ENCODE measurements around the gene CFHR1. TPM values are rescaled to one million over a fixed set of nuclear protein-coding genes. Genes with fewer than 3 reads are reported as not detected.

The CFHR1 gene
- total RNA-seq, 2 donors from 2014 or later, result 0.24 TPM; not detected in 1

DNA sequence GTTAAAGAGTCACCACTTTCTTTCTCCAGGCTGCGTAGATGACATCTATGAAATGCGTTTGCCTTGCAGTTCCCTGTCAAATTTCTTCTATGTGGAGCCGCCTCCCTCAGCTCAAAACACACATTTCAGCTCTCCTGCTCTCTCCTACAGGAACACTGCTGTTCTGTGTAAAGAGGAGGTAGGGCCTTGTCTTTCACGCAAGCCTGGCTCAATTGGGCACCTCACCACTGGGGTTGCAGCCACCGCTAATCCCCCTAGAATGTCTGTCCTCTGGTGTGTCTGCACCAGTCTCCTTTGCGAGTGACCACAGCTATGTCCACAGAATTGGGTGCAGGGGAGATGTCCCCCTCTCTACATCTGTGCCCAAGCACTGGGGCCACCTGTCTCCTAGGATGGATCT lies 36.5 kb downstream of the CFHR1 start:
- Mint-ChIP-seq H3K36me3 (ENCODE audit: low read depth) (no peaks in the 10 kb centered on the region), H3K27me3 (no peaks in the 10 kb centered on the region), H3K4me3 (no peak overlapping the region), H3K27ac (no peak overlapping the region), H3K9me3 (no peaks in the 10 kb centered on the region), H3K4me1 (no peaks in the 10 kb centered on the region)
- ATAC-seq (replicated peaks), result no peak

- Mint-ChIP-seq H3K27me3 (no peaks in the 10 kb centered on the region), H3K4me1 (no peaks in the 10 kb centered on the region), H3K9me3 (no peaks in the 10 kb centered on the region), H3K27ac (no peak overlapping the region), H3K4me3 (no peak overlapping the region), H3K36me3 (ENCODE audit: low read depth) (no peaks in the 10 kb centered on the region)
- no peak for ATAC-seq (replicated peaks)
Measured at GRCh38 chr1:196857188-196857587, 37.7 kb downstream of the CFHR1 start.

- Mint-ChIP-seq H3K27ac (no peak overlapping the region), H3K27me3 (peaks cover 9% of the 10 kb centered on the region), H3K4me3 (no peak overlapping the region), H3K4me1 (no peaks in the 10 kb centered on the region), H3K9me3 (peaks cover 5% of the 10 kb centered on the region), H3K36me3 (ENCODE audit: low read depth) (no peaks in the 10 kb centered on the region)
- ATAC-seq (replicated peaks), result no peak
Measured at GRCh38 chr1:196858811-196859210, 39.3 kb downstream of the CFHR1 start.

DNA sequence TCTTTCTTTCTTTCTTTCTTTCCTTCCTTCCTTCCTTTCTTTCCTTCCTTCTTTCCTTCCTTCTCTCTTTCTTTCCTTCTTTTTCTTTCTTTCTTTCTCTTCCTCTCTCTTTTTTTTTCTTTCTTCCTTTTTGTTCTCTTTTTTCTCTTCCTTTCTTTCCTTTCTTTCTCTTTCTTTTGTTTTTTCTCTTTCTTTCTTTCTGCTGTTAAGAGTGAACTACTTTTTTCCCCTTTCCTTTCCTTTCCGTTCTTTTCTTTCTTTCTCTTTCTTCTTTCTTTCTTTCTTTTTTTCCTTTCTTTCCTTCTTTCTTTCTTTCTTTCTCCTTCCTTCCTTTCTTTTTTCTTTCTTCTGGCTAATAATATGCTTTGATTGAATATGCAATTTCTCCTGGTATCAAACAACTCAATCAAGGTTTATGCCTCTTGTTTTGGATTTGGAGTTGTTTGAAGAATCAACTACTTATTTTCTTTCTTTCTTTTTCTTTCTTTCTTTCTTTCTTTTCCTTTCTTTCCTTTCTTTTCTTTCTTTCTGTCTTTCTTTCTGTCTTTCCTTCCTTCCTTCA lies 40.9 kb downstream of the CFHR1 start:
- H3K4me1 Mint-ChIP-seq, result no peaks in the 10 kb centered on the region
- peaks cover 12% of the 10 kb centered on the region for H3K9me3 Mint-ChIP-seq

GRCh38 chr1:196861429-196861828 lies 41.9 kb downstream of the CFHR1 start:
- no peak for ATAC-seq (replicated peaks)
- Mint-ChIP-seq H3K4me3 (no peak overlapping the region), H3K9me3 (peaks cover 12% of the 10 kb centered on the region), H3K27ac (no peak overlapping the region), H3K4me1 (no peaks in the 10 kb centered on the region), H3K27me3 (peaks cover 17% of the 10 kb centered on the region), H3K36me3 (ENCODE audit: low read depth) (no peaks in the 10 kb centered on the region)

More for the DNA sequence above, 40.9 kb downstream of the CFHR1 start:
- H3K27me3 Mint-ChIP-seq, result peaks cover 17% of the 10 kb centered on the region
- H3K4me3 Mint-ChIP-seq, result no peak overlapping the region
- H3K27ac Mint-ChIP-seq, result no peak overlapping the region
- H3K36me3 Mint-ChIP-seq (ENCODE audit: low read depth), result no peaks in the 10 kb centered on the region
- ATAC-seq (replicated peaks), result no peak

- ATAC-seq (replicated peaks), result no peak
- no peak overlapping the region for H3K4me3 Mint-ChIP-seq
- peaks cover 17% of the 10 kb centered on the region for H3K27me3 Mint-ChIP-seq
- no peak overlapping the region for H3K27ac Mint-ChIP-seq
- H3K9me3 Mint-ChIP-seq, result peaks cover 12% of the 10 kb centered on the region
- no peaks in the 10 kb centered on the region for H3K36me3 Mint-ChIP-seq (ENCODE audit: low read depth)
- H3K4me1 Mint-ChIP-seq, result no peaks in the 10 kb centered on the region
Measured at GRCh38 chr1:196866974-196867373, 47.4 kb downstream of the CFHR1 start.

DNA sequence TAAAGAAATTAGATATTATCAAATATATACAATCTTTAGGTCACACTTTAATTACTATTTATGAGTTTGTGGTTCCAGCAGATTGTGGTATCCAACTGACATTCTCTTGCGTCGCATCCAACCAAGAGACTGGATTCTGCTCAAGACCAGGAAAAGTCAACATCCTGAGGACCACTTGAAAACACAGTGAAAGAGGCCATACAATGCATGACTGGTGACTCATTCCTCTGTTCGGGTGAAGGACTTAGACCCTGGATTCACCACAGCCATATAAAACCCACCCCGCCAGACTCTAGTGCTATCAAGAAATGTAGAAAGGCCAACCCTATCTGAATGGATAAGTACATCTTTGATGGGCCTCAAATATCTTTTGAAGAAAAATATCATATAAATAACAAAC lies 53.9 kb downstream of the CFHR1 start:
- no peak overlapping the region for H3K27ac Mint-ChIP-seq

GRCh38 chr1:196875935-196876334 lies 56.4 kb downstream of the CFHR1 start:
- no peak overlapping the region for H3K27ac Mint-ChIP-seq
- H3K4me3 Mint-ChIP-seq, result no peak overlapping the region
- H3K36me3 Mint-ChIP-seq (ENCODE audit: low read depth), result no peaks in the 10 kb centered on the region
- H3K27me3 Mint-ChIP-seq, result peaks cover 4% of the 10 kb centered on the region
- no peaks in the 10 kb centered on the region for H3K9me3 Mint-ChIP-seq
- no peaks in the 10 kb centered on the region for H3K4me1 Mint-ChIP-seq
- ATAC-seq (replicated peaks), result no peak

More for the DNA sequence above, 53.9 kb downstream of the CFHR1 start:
- Mint-ChIP-seq H3K9me3 (no peaks in the 10 kb centered on the region), H3K36me3 (ENCODE audit: low read depth) (no peaks in the 10 kb centered on the region), H3K27me3 (peaks cover 4% of the 10 kb centered on the region), H3K4me3 (no peak overlapping the region), H3K4me1 (no peaks in the 10 kb centered on the region)
- ATAC-seq (replicated peaks), result no peak

GRCh38 chr1:196877964-196878363 lies 58.4 kb downstream of the CFHR1 start:
- ATAC-seq (replicated peaks), result no peak
- peaks cover under 1% of the 10 kb centered on the region for H3K9me3 Mint-ChIP-seq
- H3K36me3 Mint-ChIP-seq (ENCODE audit: low read depth), result no peaks in the 10 kb centered on the region
- H3K27me3 Mint-ChIP-seq, result peaks cover 8% of the 10 kb centered on the region
- H3K4me1 Mint-ChIP-seq, result no peaks in the 10 kb centered on the region
- H3K4me3 Mint-ChIP-seq, result no peak overlapping the region
- no peak overlapping the region for H3K27ac Mint-ChIP-seq

Other genes with a start within 250 kb of the CFHR1 start
- under 1 TPM; 0.04 to 0.48 TPM for gene KCNT2, start 211.3 kb upstream of the CFHR1 start, total RNA-seq
- 10 to 100 TPM in 1 of 2 donors, 1 to 10 TPM in 1; 9.4 to 13.9 TPM for gene CFH, start 167.7 kb upstream of the CFHR1 start, total RNA-seq
- not detected for gene CFHR3, start 44.9 kb upstream of the CFHR1 start, total RNA-seq
- not detected for gene CFHR4, start 68.3 kb downstream of the CFHR1 start, total RNA-seq
- not detected for gene CFHR2, start 124.0 kb downstream of the CFHR1 start, total RNA-seq
- gene CFHR5, start 157.8 kb downstream of the CFHR1 start, total RNA-seq, result not detected
- under 1 TPM in 1 of 2 donors, not detected in 1; 0.13 TPM for gene F13B, start 247.5 kb downstream of the CFHR1 start, total RNA-seq

Data from activated T-helper 17 cell treated with anti-CD3 and anti-CD28 coated beads, Interleukin-2, amount 50 U/mL, for 72 hours (primary cell).